Activated CD8-positive, alpha-beta memory T cell treated with anti-CD3 and anti-CD28 coated beads for 1 hour (primary cell): ENCODE results near the gene USF2.
"Not testable (repeated sequence)": the region's sequence is repeated elsewhere in the genome, so short reads cannot be mapped to it uniquely, and the experiment has no call there.

Experiments
- DNase-seq, 2 donors: peaks; one replicate each; pipeline ENCODE4 v3.0.0-alpha.2; 2020; ENCODE audit warnings: low read depth in 1 of 2; ENCODE audit errors: extremely low read depth in 1 of 2

Gene USF2

GRCh38 chr19:35268536-35269437, at the start of gene USF2:
Gene USF2, plus strand, starts transcription at chr19:35268962. Its CDS starts 140 bp downstream, at chr19:35269102.
- peak in 1 of 2 donors; percentile 35 for DNase-seq

DNA sequence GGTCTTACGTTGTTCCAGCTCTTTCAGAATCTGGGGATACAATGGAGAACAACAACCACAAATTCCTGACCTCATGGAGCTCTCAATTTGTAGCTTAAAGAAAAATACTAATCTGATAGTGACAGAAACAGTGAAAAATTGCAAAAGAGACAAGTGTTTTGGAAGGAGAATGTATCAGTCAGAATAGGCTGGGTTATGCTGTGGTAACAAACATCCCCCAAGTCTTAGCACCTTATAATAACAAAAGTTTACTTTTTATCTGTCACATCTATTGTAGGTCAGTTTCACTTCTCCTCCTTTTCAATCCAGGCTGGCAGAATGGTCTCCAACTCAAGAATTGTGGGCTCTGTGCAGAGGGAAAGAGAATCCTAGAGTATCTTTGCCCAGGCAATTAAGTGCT, 49.8 kb upstream of the USF2 start:
- DNase-seq = no peak

- no peak for DNase-seq
Measured at GRCh38 chr19:35220315-35220921, 48.3 kb upstream of the USF2 start.

DNA sequence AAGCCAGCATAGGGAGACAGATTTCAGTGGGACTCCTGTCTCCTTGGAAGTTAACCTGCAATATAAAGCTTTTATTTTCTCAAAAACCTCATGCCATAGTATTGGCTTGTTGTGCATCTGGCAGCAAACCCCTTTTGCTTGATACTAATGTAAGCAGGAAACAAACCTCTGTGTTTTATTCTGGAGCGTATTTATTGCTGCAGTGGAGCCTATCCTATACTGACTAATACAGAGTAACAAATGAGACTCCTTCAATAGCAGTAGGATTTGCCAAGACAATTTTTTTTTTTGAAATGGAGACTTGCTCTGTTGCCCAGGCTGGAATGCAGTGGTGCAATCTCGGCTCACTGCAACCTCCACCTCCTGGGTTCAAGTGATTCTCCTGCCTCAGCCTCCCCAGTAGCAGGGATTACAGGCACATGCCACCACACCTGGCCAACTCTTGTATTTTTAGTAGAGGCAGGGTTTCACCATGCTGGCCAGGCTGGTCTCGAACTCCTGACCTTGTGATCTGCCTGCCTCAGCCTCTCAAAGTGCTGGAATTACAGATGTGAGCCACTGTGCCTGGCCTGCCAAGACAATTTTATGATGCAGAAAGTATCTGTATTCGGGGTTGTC, 47.7 kb upstream of the USF2 start:
- DNase-seq = not testable (repeated sequence)

GRCh38 chr19:35222373-35223015, 46.3 kb upstream of the USF2 start:
- no peak for DNase-seq

DNA sequence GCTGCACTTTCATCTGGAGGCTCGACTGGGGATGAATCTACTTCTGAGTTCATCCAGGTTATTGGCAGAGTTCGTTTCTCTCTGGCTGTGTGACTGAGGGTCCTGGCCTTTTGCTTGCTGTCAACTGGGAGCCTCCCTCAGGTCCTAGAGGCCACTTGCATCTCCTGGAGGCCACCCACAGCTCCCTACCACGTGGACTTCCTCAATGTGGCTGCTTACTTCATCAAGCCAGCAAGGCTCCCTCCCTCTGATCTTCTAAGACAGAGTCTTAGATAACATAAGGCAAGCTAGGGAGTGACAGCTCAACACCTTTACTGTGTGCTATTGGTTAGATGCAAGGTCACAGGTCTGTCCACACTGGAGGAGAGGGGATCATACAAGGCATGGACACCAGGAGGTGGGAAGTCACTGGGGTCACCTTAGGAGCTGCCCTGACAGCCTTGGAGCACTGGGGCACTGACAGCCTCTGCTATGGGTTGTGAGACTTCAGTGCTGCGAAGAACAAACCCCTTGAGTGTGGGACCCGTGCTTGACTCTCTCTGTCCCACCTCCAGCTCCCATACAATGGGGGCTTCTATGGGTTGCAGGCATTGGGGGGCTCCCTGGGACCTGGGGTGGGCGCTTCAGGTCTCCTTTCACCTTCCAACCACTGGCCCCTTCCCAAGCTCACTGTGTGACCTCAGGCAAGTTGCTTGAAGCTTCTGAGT, 45.5 kb upstream of the USF2 start:
- no peak for DNase-seq

- no peak for DNase-seq
Measured at GRCh38 chr19:35223862-35224505, 44.8 kb upstream of the USF2 start.

DNA sequence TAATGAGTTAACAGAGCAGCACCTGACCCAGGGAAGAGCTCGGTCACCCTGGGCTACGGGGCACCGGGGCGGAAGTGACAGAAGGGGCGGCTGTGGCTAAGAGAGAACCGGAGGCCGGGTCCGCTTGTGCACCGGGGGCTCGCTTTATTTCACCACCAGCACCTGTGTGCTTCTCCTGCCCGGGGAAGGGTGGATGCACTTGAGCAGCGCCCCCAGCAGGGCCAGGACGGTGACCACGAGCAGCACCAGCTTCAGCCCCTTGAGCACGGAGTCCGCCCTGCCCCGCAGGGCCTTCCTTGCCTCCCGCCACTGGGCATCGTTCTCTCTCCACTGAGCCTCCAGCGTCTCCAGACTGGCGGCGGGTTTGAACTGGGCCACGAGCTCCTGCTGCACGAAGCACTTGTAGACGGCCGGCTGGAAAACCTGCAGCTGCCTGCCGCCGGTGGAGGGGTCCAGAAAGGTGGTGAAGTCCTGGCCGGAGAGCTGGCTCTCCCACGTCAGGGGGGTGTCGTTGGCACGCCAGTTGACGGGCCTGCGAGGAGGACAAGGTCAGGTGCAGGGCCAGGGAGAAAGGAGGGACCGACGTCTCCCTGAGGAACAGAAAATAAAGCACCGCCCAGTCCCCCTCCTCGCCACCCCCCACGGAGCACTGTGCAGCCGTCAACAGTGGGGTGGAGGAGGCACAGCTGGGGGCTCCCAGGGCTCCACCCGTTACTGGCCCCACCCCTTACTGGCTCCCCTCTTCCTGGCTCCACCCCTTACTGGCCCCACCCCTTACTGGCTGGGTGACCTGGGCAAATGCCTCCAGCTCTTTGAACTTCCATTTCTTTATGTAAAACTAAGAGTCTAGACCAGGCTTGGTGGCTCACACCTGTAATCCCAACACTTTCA, 43.8 kb upstream of the USF2 start:
- DNase-seq = no peak

GRCh38 chr19:35225951-35226350, 42.8 kb upstream of the USF2 start:
- no peak for DNase-seq

GRCh38 chr19:35226748-35227147, 42.0 kb upstream of the USF2 start:
- DNase-seq = no peak

GRCh38 chr19:35228177-35228930, 40.4 kb upstream of the USF2 start, which contains the start of gene FAM187B:
Gene FAM187B, minus strand, starts transcription at chr19:35228739. Its CDS starts 59 bp downstream, at chr19:35228680.
- no peak for DNase-seq

- DNase-seq = no peak
Measured at GRCh38 chr19:35229601-35230000, 39.2 kb upstream of the USF2 start.

DNA sequence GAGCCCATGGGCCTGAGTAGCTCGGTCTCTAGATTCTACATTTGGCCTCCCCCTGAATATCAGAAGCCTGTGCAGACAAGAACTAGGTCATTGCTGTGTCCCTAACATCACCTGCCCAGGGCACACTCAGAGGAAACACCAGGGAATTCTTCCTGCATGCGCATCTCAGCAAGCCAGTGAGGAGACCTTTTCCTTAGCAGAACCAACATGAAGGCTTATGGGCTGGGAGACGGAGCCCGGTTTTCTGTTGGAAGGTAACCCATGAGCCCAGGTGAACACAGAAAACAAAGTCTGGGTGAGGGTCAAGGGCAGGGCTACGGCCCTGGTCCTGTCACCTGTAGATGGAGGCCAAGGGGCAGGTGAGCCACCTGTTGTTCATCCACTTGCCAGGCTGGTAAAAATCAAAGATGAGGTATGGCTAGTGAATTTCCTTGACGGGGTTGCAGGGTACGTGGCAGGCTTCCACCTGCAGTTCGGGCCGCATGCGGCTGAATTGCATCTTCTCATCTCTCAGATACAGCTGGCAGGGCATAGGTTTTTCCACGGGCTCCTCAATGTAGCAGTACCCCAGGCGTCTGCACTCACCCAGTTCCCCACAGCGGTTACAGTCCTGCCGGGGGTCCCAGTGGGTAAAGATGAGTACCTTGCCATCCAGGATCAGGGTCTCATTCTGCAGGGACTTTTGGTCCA, 36.7 kb upstream of the USF2 start:
- DNase-seq = no peak

GRCh38 chr19:35232912-35233311, 35.9 kb upstream of the USF2 start:
- no peak for DNase-seq

DNA sequence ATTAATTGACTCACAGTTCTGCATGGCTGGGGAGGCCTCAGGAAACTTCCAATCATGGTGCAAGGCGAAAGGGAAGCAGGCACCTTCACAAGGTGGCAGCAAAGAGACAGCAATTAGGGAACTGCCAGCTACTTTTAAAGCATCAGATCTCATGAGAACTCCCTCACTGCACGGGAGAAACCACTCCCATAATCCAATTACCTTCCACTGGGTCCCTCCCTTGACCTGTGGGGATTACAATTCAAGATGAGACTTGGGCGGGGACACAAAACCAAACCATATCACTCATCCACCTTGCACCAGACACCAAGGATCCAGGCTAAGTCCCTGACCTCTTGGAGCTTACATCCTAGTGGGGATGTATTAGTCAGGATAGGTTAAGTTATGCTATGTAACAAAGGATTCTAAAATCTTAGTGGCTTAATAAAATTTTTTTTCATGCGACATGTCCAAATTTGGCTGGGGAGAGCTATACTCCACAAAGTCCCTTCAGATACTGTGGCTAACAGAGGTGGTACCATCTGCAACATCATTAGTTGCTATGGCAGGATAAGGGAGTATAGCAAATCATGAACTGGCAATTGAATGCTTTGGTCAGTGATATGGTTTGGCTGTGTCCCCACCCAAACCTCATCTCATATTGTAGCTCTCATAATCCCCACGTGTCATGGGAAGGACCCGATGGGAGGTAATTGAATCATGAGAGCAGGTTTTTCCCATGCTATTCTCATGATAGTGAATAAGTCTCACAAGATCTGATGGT, 31.9 kb upstream of the USF2 start:
- no peak for DNase-seq

DNA sequence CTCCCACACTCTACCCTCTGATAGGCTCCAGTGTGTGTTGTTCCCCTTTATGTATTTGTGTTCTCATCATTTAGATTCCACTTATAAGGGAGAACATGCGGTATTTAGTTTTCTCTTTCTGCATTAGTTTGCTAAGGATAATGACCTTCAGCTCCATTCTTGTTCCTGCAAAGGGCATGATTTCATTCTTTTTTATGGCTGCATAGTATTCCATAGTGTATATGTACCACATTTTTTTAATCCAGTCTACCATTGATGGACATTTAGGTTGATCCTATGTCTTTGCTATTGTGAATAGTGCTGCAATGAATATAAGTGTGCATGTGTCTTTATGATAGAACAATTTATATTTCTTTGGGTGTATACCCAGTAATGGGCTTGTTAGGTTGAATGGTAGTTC, 29.2 kb upstream of the USF2 start:
- DNase-seq = not testable (repeated sequence)

GRCh38 chr19:35240327-35240726, 28.4 kb upstream of the USF2 start:
- no peak for DNase-seq
